D721Med (cell line): ENCODE data around the gene PSKH1.

ENCODE experiments used
- DNase-seq: peaks from one replicate; pipeline ENCODE4 v3.0.0; 2011; ENCODE audit warnings: low spot score; ENCODE audit not compliant: insufficient read length
- FAIRE-seq: peaks from 2 replicates; lab custom pipeline; 2011; peaks lifted over from hg19 to GRCh38; lab: Jason Lieb, UNC
- CTCF ChIP-seq: IDR thresholded peaks from 2 replicates; pipeline ENCODE4 v1.5.1; 2012; ENCODE audit warnings: mild to moderate bottlenecking, control low read depth; ENCODE audit not compliant: insufficient read depth; ENCODE audit errors: missing control alignments

PSKH1 gene

GRCh38 chr16:67924140-67924906 lies 31.3 kb downstream of the PSKH1 start:
- FAIRE-seq (no peak), DNase-seq (no peak)
- no peak for TF ChIP-seq CTCF

- no peak for TF ChIP-seq CTCF
- DNase-seq = no peak
These were observed 33.2 kb downstream of the PSKH1 start for GRCh38 chr16:67926181-67926750.

GRCh38 chr16:67927131-67927941 lies 34.3 kb downstream of the PSKH1 start:
- DNase-seq (no peak), FAIRE-seq (no peak)
- TF ChIP-seq CTCF = no peak

More at GRCh38 chr16:67926181-67926750, 33.2 kb downstream of the PSKH1 start:
- no peak for FAIRE-seq

GRCh38 chr16:67928147-67928546 lies 35.1 kb downstream of the PSKH1 start:
- DNase-seq (no peak), FAIRE-seq (no peak)
- TF ChIP-seq CTCF = no peak

DNA sequence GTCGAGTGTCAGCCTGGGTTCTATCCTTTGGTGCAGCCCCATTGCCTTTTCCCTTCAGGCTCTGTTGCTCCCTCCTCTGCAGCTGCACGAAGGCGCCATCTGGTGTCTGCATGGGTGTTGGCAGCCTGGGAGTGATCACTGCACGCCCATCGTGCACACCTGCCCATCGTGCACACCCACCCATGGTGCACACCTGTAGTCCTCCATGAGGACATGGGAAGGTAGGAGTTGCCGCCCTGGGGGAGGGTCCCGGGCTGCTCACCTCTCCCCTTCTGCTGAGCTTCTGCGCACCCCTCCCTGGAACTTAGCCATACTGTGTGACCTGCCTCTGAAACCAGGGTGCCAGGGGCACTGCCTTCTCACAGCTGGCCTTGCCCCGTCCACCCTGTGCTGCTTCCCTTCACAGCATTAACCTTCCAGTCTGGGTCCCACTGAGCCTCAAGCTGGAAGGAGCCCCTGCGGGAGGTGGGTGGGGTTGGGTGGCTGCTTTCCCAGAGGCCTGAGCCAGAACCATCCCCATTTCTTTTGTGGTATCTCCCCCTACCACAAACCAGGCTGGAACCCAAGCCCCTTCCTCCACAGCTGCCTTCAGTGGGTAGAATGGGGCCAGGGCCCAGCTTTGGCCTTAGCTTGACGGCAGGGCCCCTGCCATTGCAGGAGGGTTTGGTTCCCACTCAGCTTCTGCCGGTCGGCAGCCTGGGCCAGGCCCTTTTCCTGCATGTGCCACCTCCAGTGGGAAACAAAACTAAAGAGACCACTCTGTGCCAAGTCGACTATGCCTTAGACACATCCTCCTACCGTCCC lies 35.7 kb downstream of the PSKH1 start:
- no peak for FAIRE-seq
- peak; percentile 75 for DNase-seq
- peak; percentile 92 for TF ChIP-seq CTCF

- TF ChIP-seq CTCF = no peak
- FAIRE-seq = no peak
- DNase-seq = no peak
These were observed 37.1 kb downstream of the PSKH1 start for GRCh38 chr16:67930191-67930590.
